Vagina (tissue), 2 donors: ENCODE data around the gene SLC17A2.

ENCODE experiments used
- POLR2A ChIP-seq, 2 donors: fragments of 450-650 bp; IDR thresholded peaks; one replicate each; pipeline ENCODE4 v1.6.1; 2017; ENCODE audit warnings: antibody characterized with exemption in 2 of 2, mild to moderate bottlenecking in 2 of 2, moderate library complexity in 2 of 2
- POLR2AphosphoS5 ChIP-seq, 2 donors: sonication (generic); formaldehyde crosslinking; IDR thresholded peaks; one replicate each; pipeline ENCODE4 v1.9.0; 2017; ENCODE audit warnings: antibody characterized with exemption in 2 of 2, mild to moderate bottlenecking in 2 of 2, low read depth in 1 of 2; ENCODE audit not compliant: insufficient read depth in 1 of 2
- TF ChIP-seq, protein P1 (sequence below), 3 experiments: fragments of 450-650 bp in 2 of 3; fragments of 200-600 bp in 1 of 3; sonication (generic) in 1 of 3; IDR thresholded peaks; one replicate each; pipeline ENCODE4 v1.5.1; 2017 to 2019; ENCODE audit warnings: antibody characterized with exemption in 3 of 3, mild to moderate bottlenecking in 2 of 3, moderate library complexity in 2 of 3

- TF ChIP-seq, protein P1, sequence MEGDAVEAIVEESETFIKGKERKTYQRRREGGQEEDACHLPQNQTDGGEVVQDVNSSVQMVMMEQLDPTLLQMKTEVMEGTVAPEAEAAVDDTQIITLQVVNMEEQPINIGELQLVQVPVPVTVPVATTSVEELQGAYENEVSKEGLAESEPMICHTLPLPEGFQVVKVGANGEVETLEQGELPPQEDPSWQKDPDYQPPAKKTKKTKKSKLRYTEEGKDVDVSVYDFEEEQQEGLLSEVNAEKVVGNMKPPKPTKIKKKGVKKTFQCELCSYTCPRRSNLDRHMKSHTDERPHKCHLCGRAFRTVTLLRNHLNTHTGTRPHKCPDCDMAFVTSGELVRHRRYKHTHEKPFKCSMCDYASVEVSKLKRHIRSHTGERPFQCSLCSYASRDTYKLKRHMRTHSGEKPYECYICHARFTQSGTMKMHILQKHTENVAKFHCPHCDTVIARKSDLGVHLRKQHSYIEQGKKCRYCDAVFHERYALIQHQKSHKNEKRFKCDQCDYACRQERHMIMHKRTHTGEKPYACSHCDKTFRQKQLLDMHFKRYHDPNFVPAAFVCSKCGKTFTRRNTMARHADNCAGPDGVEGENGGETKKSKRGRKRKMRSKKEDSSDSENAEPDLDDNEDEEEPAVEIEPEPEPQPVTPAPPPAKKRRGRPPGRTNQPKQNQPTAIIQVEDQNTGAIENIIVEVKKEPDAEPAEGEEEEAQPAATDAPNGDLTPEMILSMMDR (IDR thresholded peaks at IDR 0.05) = no peak
- TF ChIP-seq POLR2AphosphoS5 (IDR thresholded peaks at IDR 0.05; ENCODE audit: insufficient read depth in 1 of 2, low read depth in 1 of 2) (no peak), POLR2A (IDR thresholded peaks at IDR 0.05) (no peak)
Measured at GRCh38 chr6:25934735-25935313, 4.3 kb upstream of the SLC17A2 start.
